SW 1271 (cell line): Measurements from ENCODE around the gene TOMM70.
A peak's percentile ranks its signal among the peaks of the same experiment; 100 is the strongest.

Source experiments
- DNase-seq, 2 experiments: peaks; one replicate each; lab custom pipeline; 2025; lab: John Stamatoyannopoulos, UW

TOMM70 gene

DNA sequence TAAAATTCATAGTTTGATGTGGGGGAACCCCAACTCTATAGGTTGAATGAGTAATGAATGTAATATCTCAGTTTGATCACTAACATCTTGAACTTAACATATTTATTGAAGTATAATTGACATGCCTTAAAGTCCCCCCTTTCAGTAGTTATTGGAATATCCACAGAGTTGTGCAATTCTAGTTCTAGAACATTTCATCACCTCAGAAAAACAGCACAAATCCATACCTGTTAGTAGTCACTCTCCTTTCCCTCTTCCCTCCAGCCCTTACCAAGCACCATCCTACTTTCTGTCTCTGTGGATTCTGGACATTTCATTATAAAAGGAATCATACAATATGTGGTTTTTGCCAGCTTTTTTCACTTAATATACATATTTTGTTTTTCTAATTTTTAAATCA lies 75.1 kb downstream of the TOMM70 start:
- DNase-seq = no peak

DNA sequence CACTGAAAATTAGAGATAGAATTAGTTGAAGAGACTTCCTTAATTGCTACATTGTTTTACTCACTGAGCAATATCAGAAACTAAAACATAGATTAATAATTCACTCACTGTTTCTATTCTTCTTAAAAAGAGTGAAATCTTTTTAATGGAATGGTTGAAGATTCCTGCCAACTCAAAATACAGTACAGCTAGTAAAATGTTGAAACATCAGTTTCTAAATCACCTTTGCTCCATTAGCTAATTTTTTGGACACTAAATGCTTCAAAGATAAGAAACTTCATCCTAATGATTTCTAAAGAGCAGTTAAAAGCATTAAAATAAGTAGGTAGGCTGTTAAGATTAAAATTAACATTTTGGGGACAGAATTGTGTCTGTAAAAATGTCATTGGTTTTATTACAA lies 76.8 kb downstream of the TOMM70 start:
- DNase-seq = no peak

DNA sequence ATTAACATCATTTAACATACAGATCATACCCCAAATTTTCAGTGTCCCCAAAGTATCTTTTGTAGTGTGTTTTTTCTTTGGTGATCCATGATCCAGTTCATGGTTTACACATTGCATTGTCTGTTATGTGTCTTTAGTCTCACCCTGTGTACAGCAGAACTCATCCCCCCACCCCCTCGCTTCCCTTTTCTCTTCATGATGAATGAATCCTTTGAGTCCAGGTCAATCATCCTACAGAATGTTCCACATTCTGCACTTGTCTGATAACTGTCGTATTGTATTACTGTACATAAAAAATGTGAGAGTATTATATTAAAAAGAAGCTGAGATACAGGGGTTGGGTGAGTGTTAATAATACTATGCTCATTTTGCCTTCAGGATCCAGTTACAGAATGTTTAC lies 80.9 kb downstream of the TOMM70 start:
- DNase-seq = no peak

DNA sequence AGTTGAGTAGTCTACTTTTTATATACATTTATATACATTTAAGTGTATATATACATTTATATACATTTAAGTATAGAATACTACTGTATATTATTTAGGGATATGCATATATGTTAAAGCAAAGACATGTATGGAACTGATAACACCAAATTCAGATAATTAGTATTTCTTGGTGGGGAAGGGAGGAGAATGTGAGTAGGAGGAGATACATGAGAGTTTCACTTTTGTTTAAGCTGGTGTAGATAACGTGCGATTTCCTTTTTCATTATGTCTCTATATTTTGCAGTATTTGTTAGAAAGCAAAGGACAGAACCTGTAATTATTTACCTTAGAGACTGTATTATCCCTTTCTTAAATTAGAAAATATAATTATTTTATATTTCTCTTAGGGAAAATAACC lies 83.0 kb downstream of the TOMM70 start:
- DNase-seq = no peak

DNA sequence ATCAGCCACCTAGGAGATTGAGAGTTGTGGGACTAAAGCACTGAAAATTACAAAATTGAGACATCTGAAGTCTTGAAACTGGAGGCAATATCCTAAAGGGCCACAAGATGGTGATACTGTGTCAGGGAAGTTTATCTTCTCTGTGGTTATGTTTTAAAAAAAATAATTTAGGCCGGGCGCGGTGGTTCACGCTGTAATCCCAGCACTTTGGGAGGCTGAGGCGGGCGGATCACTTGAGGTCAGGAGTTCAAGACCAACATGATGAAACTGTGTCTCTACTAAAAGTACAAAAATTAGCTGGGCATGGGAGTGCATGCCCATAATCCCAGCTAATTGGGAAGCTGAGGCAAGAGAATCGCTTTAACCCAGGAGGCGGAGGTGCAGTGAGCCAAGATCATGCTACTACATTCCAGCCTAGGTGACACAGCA lies 84.2 kb downstream of the TOMM70 start:
- DNase-seq = peak in 1 of 2 experiments; percentile 66
